ENCODE data around the gene CLCA4. TPM values are rescaled to one million over a fixed set of nuclear protein-coding genes. Genes with fewer than 3 reads are reported as not detected.

Gene CLCA4
- total RNA-seq, 1 donor from 2014 or later: 0.07 TPM

- H3K27ac Mint-ChIP-seq: peak overlapping the region; percentile 4
- H3K4me3 Mint-ChIP-seq: no peak overlapping the region
- DNase-seq (ENCODE audit: low spot score in 2 of 2, unreplicated experiment in 2 of 2): no peak
- peaks cover 27% of the 10 kb centered on the region for H3K9me3 Mint-ChIP-seq
- H3K36me3 Mint-ChIP-seq: peaks cover 5% of the 10 kb centered on the region
- TF ChIP-seq CTCF (IDR thresholded peaks at IDR 0.05; ENCODE audit: unreplicated experiment): no peak
- peaks cover 14% of the 10 kb centered on the region for H3K4me1 Mint-ChIP-seq
- H3K27me3 Mint-ChIP-seq (ENCODE audit: low read depth): no peaks in the 10 kb centered on the region
Observed at GRCh38 chr1:86616871-86617270, 70.0 kb downstream of the CLCA4 start.

GRCh38 chr1:86618358-86618757 is 71.5 kb downstream of the CLCA4 start:
- DNase-seq (ENCODE audit: low spot score in 2 of 2, unreplicated experiment in 2 of 2): no peak
- peaks cover 23% of the 10 kb centered on the region for H3K4me1 Mint-ChIP-seq
- H3K9me3 Mint-ChIP-seq: peaks cover 13% of the 10 kb centered on the region
- H3K27me3 Mint-ChIP-seq (ENCODE audit: low read depth): no peaks in the 10 kb centered on the region
- no peak overlapping the region for H3K4me3 Mint-ChIP-seq
- no peak for TF ChIP-seq CTCF (IDR thresholded peaks at IDR 0.05; ENCODE audit: unreplicated experiment)
- no peak overlapping the region for H3K27ac Mint-ChIP-seq
- H3K36me3 Mint-ChIP-seq: peaks cover 3% of the 10 kb centered on the region

- no peak for TF ChIP-seq CTCF (IDR thresholded peaks at IDR 0.05; ENCODE audit: unreplicated experiment)
- Mint-ChIP-seq H3K9me3 (peaks cover 9% of the 10 kb centered on the region), H3K27me3 (ENCODE audit: low read depth) (no peaks in the 10 kb centered on the region), H3K27ac (no peak overlapping the region), H3K4me1 (peaks cover 23% of the 10 kb centered on the region), H3K4me3 (no peak overlapping the region), H3K36me3 (peaks cover 2% of the 10 kb centered on the region)
- DNase-seq (ENCODE audit: low spot score in 2 of 2, unreplicated experiment in 2 of 2): no peak
Observed at GRCh38 chr1:86619313-86619712, 72.4 kb downstream of the CLCA4 start.

GRCh38 chr1:86621286-86621685 is 74.4 kb downstream of the CLCA4 start:
- Mint-ChIP-seq H3K36me3 (no peaks in the 10 kb centered on the region), H3K4me3 (no peak overlapping the region), H3K27ac (no peak overlapping the region), H3K4me1 (peaks cover 18% of the 10 kb centered on the region), H3K9me3 (peaks cover 12% of the 10 kb centered on the region), H3K27me3 (ENCODE audit: low read depth) (no peaks in the 10 kb centered on the region)
- DNase-seq (ENCODE audit: low spot score in 2 of 2, unreplicated experiment in 2 of 2): no peak
- TF ChIP-seq CTCF (IDR thresholded peaks at IDR 0.05; ENCODE audit: unreplicated experiment): no peak

Other genes starting within 250 kb of the CLCA4 start
- gene ODF2L, start 150.8 kb upstream of the CLCA4 start, total RNA-seq: 66.4 to 74.0 TPM (median 71.7 TPM) in 3 replicates
- 0.11 to 0.32 TPM in 2 of 3 replicates, not detected in the other for gene CLCA2, start 122.9 kb upstream of the CLCA4 start, total RNA-seq
- not detected in 3 replicates for gene CLCA1, start 78.2 kb upstream of the CLCA4 start, total RNA-seq
- gene SH3GLB1, start 157.5 kb downstream of the CLCA4 start, total RNA-seq: 57.7 to 61.2 TPM (median 59.4 TPM) in 3 replicates